HepG2 (cell line): ENCODE results near the gene PLPP3. TPM values are rescaled to one million over a fixed set of nuclear protein-coding genes. Genes with fewer than 3 reads are reported as not detected.

Source experiments
- ATAC-seq: fragments of 200-7000 bp; cut with Tn5 transposase; 3 replicates; pipeline ENCODE4 v1.9.1; 2020; ENCODE audit warnings: mild to moderate bottlenecking, moderate library complexity
- BruUV-seq: library from RNA; stranded (reverse); fragments of 400-500 nt; replicated peaks from 2 replicates; lab custom pipeline; 2021; lab: Mats Ljungman, UMichigan
- CTCF ChIA-PET: fragments of 300-600 bp; formaldehyde crosslinking; extraction: SDS; loops from one replicate; lab custom pipeline; 2021; ENCODE audit warnings: low total read pairs, inconsistent platforms, low intra/inter-chr PET ratio; lab: Yijun Ruan, JAX
- POLR2A ChIA-PET: fragments of 350-600 bp; sonication (Branson Sonifier 250); formaldehyde crosslinking; loops from one replicate; lab custom pipeline; 2020; ENCODE audit warnings: antibody characterized with exemption, inconsistent platforms; lab: Yijun Ruan, JAX
- DNase-seq: peaks from one replicate; pipeline ENCODE4 v3.0.0-alpha.2; 2015; ENCODE audit warnings: low spot score
- FAIRE-seq: peaks from 3 replicates; lab custom pipeline; 2011; peaks lifted over from hg19 to GRCh38; lab: Jason Lieb, UNC
- H2AFZ ChIP-seq: one replicate; pipeline ENCODE4 v1.6.1; 2011; ENCODE audit warnings: low read length, inconsistent platforms
- H3K27ac ChIP-seq: fragments of 300-600 bp; 3 replicates; pipeline ENCODE4 v1.8.0; 2011; ENCODE audit warnings: mixed run types, mild to moderate bottlenecking, mixed read lengths, low read length, inconsistent platforms; ENCODE audit not compliant: insufficient read depth; ENCODE audit errors: extremely low read length
- H3K27me3 ChIP-seq, 2 experiments: fragments of 200-600 bp in 1 of 2; 2 replicates in 1 of 2; 3 replicates in 1 of 2; pipeline versions ENCODE4 v1.6.0 to v1.8.0; 2011; ENCODE audit warnings: low read length in 2 of 2, mild to moderate bottlenecking in 2 of 2, moderate library complexity in 2 of 2, inconsistent platforms in 1 of 2; ENCODE audit not compliant: insufficient read depth in 2 of 2, control insufficient read depth in 1 of 2
- H3K36me3 ChIP-seq, 2 experiments: fragments of 200-600 bp in 1 of 2; replicated peaks in 1 of 2; 2 replicates in 1 of 2; 3 replicates in 1 of 2; pipeline versions ENCODE4 v1.5.1 to v1.8.0; 2011; ENCODE audit warnings: low read length in 2 of 2, inconsistent platforms in 1 of 2; ENCODE audit not compliant: insufficient read depth in 2 of 2, control insufficient read depth in 1 of 2
- H3K4me1 ChIP-seq: 2 replicates; pipeline ENCODE4 v1.5.1; 2012; ENCODE audit warnings: low read length, inconsistent platforms; ENCODE audit not compliant: insufficient read depth
- H3K4me2 ChIP-seq: 2 replicates; pipeline ENCODE4 v1.6.0; 2011; ENCODE audit warnings: low read depth, low read length, inconsistent platforms
- H3K4me3 ChIP-seq, 3 experiments: fragments of 200-600 bp in 1 of 3; sonication (generic), shearing (Covaris generic) in 1 of 3; replicated peaks in 1 of 3; 2 replicates each; pipeline ENCODE4 v1.5.1; 2011 to 2016; ENCODE audit warnings: low read length in 3 of 3, inconsistent platforms in 2 of 3, low read depth in 2 of 3, mild to moderate bottlenecking in 2 of 3, control low read depth in 1 of 3, mixed read lengths in 1 of 3; ENCODE audit not compliant: insufficient read depth in 1 of 3
- H3K79me2 ChIP-seq: one replicate; pipeline ENCODE4 v1.6.1; 2011; ENCODE audit warnings: low read length, inconsistent platforms; ENCODE audit not compliant: insufficient read depth
- H3K9ac ChIP-seq: 2 replicates; pipeline ENCODE4 v1.6.0; 2011; ENCODE audit warnings: mild to moderate bottlenecking, low read depth, low read length, inconsistent platforms; ENCODE audit not compliant: insufficient read depth
- H3K9me3 ChIP-seq: 2 replicates; pipeline ENCODE4 v1.5.1; 2012; ENCODE audit warnings: mild to moderate bottlenecking, low read length
- H4K20me1 ChIP-seq: 2 replicates; pipeline ENCODE4 v1.6.0; 2011; ENCODE audit warnings: inconsistent platforms, mild to moderate bottlenecking, low read length, moderate library complexity; ENCODE audit not compliant: insufficient read depth
- DMAP1 ChIP-seq: IDR thresholded peaks from 2 replicates; pipeline ENCODE4 v1.6.1; 2016
- DNMT3B ChIP-seq: conservative IDR thresholded peaks from 2 replicates; pipeline ENCODE4 v1.6.1; 2016; ENCODE audit warnings: missing biosample characterization, control low read depth
- KDM1A ChIP-seq: IDR thresholded peaks from 2 replicates; pipeline ENCODE4 v1.6.1; 2016; ENCODE audit warnings: missing compliant biosample characterization
- SETDB1 ChIP-seq: sonication (generic); formaldehyde crosslinking; IDR thresholded peaks from 2 replicates; pipeline ENCODE4 v1.5.1; 2020; ENCODE audit warnings: missing genetic modification reagents, mild to moderate bottlenecking, borderline replicate concordance
- TFE3 ChIP-seq: IDR thresholded peaks from 2 replicates; pipeline ENCODE4 v1.6.1; 2016
- ZFP37 ChIP-seq: sonication (generic); formaldehyde crosslinking; IDR thresholded peaks from 2 replicates; pipeline ENCODE4 v1.4.0; 2020; ENCODE audit warnings: missing genetic modification reagents, borderline replicate concordance
- ZMYM3 ChIP-seq: sonication (generic); formaldehyde crosslinking; IDR thresholded peaks from 2 replicates; pipeline ENCODE4 v1.5.1; 2020; ENCODE audit warnings: mild to moderate bottlenecking, missing genetic modification reagents
- ZNF280B ChIP-seq: sonication (generic); formaldehyde crosslinking; IDR thresholded peaks from 2 replicates; pipeline ENCODE4 v1.5.0; 2020; ENCODE audit warnings: missing genetic modification reagents, mild to moderate bottlenecking, borderline replicate concordance
- ZNF704 ChIP-seq: sonication (generic); formaldehyde crosslinking; IDR thresholded peaks from 2 replicates; pipeline ENCODE4 v1.8.1; 2023; ENCODE audit warnings: mild to moderate bottlenecking, inconsistent platforms, moderate library complexity, missing genetic modification reagents, borderline replicate concordance
- ZNF720 ChIP-seq: sonication (generic); formaldehyde crosslinking; IDR thresholded peaks from 2 replicates; pipeline ENCODE4 v1.4.0; 2020; ENCODE audit warnings: missing genetic modification reagents
- ZNF841 ChIP-seq: sonication (generic); formaldehyde crosslinking; IDR thresholded peaks from 2 replicates; pipeline ENCODE4 v1.8.1; 2023; ENCODE audit warnings: missing genetic modification reagents, borderline replicate concordance
- ZSCAN22 ChIP-seq: sonication (generic); formaldehyde crosslinking; IDR thresholded peaks from 2 replicates; pipeline ENCODE4 v1.4.0; 2020; ENCODE audit warnings: mild to moderate bottlenecking, missing genetic modification reagents
- WGBS: methylation state at CpG from one replicate; pipeline ENCODE4 v1.1.6; 2017; ENCODE audit warnings: low lambda C conversion rate; 5-methylcytosine and 5-hydroxymethylcytosine counted together
- in situ Hi-C: cut with HindIII; loops from 2 replicates; pipeline ENCODE4 v1.10.0; 2017; ENCODE audit warnings: low pct_unique_long_range_greater_than_20kb; ENCODE audit not compliant: extremely low pct_ligation_motif_present
- intact Hi-C: fragments of 100-400 bp; cut with micrococcal nuclease; formaldehyde crosslinking; loops from one replicate; pipeline ENCODE4 v1.10.0; 2022; ENCODE audit not compliant: unreplicated experiment
- polyA plus RNA-seq, 8 experiments: library from polyadenylated mRNA; depleted of rRNA in 3 of 8; stranded (reverse) in 7 of 8; unstranded in 1 of 8; fragments of >200 nt; fragmentation: Illumina TruSeq in 4 of 8; extraction: Trizol in 4 of 8; gene quantifications; 2 replicates each; pipeline versions ENCODE4 v1.2.1 to v1.2.3, GENCODE V29; 2011 to 2016; ENCODE audit warnings: low read depth in 4 of 8, missing spikeins in 1 of 8, mixed read lengths in 1 of 8; ENCODE audit not compliant: insufficient read depth in 1 of 8
- total RNA-seq, 5 experiments: library from RNA; depleted of rRNA; stranded (reverse); fragments of >200 nt; fragmentation: Illumina TruSeq; extraction: Trizol; gene quantifications; 2 replicates each; pipeline ENCODE4 v1.2.3, GENCODE V29; 2016; ENCODE audit warnings: low read depth in 1 of 5
- TF ChIP-seq, protein P1 (sequence below): sonication (generic); formaldehyde crosslinking; IDR thresholded peaks from 2 replicates; pipeline ENCODE4 v1.9.0; 2021; ENCODE audit warnings: missing genetic modification reagents, mild to moderate bottlenecking, borderline replicate concordance
- TF ChIP-seq, protein P2 (sequence below): sonication (generic); formaldehyde crosslinking; IDR thresholded peaks from 2 replicates; pipeline ENCODE4 v1.5.1; 2020; ENCODE audit warnings: missing genetic modification reagents, mild to moderate bottlenecking, borderline replicate concordance

The PLPP3 gene
- total and polyA plus RNA-seq, 2 of the 13 experiments (the other 11 are each of a cell fraction or from before 2014, with no cell fraction given) = 49.7 to 65.8 TPM

GRCh38 chr1:56571448-56571847 is 7.9 kb downstream of the PLPP3 start (continued):
- TF ChIP-seq ZNF704 (CRISPR knock-in tag) (no peak), TFE3 (CRISPR knock-in tag) (no peak)

- H3K9me3 ChIP-seq = no peaks in the 10 kb centered on the region
- H3K4me2 ChIP-seq = peak overlapping the region; percentile 10
- no peak overlapping the region for H3K9ac ChIP-seq
- no peak for FAIRE-seq
- in situ Hi-C loops (loop anchor here (5.0 kb wide), 2 partner anchors 64 to 154 kb away; no protein-coding TSS in a partner anchor), intact Hi-C loops (no loop called here)
- peak overlapping the region; percentile 15 for H3K27ac ChIP-seq
- no peak overlapping the region for H3K4me3 ChIP-seq
- no peak for DNase-seq
- no peak for ATAC-seq
- peaks cover 97% of the 10 kb centered on the region for H3K79me2 ChIP-seq
- H4K20me1 ChIP-seq = peaks cover 11% of the 10 kb centered on the region
- 93% methylated on average over 5 of the region's 5 CpGs for WGBS
- POLR2A ChIA-PET = interaction anchor here (0.6 to 1.3 kb wide), 2 partner anchors 29 to 77 kb away, joined by 3 read pairs; no protein-coding TSS in a partner anchor
- BruUV-seq = no TSS peak
- no peak overlapping the region for H2AFZ ChIP-seq
- CTCF ChIA-PET = no interaction called here
- peaks cover 98% of the 10 kb centered on the region for H3K4me1 ChIP-seq
- H3K36me3 ChIP-seq = peaks cover 0 to 1% of the 10 kb centered on the region in 2 experiments; a peak in 1 of 5 replicates
- no peaks in the 10 kb centered on the region for H3K27me3 ChIP-seq
- TF ChIP-seq SETDB1 (CRISPR knock-in tag) = no peak
- TF ChIP-seq ZNF280B (CRISPR knock-in tag) = no peak
- peak; percentile 11; the same call in 1 of the 2 replicates for TF ChIP-seq KDM1A (CRISPR knock-in tag)
- TF ChIP-seq DNMT3B (CRISPR knock-in tag) = no peak
- TF ChIP-seq, protein P1, sequence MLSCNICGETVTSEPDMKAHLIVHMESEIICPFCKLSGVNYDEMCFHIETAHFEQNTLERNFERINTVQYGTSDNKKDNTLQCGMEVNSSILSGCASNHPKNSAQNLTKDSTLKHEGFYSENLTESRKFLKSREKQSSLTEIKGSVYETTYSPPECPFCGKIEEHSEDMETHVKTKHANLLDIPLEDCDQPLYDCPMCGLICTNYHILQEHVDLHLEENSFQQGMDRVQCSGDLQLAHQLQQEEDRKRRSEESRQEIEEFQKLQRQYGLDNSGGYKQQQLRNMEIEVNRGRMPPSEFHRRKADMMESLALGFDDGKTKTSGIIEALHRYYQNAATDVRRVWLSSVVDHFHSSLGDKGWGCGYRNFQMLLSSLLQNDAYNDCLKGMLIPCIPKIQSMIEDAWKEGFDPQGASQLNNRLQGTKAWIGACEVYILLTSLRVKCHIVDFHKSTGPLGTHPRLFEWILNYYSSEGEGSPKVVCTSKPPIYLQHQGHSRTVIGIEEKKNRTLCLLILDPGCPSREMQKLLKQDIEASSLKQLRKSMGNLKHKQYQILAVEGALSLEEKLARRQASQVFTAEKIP (CRISPR knock-in tag) = no peak
- TF ChIP-seq DMAP1 = no peak
- TF ChIP-seq ZSCAN22 (CRISPR knock-in tag) = no peak
- TF ChIP-seq, protein P2, sequence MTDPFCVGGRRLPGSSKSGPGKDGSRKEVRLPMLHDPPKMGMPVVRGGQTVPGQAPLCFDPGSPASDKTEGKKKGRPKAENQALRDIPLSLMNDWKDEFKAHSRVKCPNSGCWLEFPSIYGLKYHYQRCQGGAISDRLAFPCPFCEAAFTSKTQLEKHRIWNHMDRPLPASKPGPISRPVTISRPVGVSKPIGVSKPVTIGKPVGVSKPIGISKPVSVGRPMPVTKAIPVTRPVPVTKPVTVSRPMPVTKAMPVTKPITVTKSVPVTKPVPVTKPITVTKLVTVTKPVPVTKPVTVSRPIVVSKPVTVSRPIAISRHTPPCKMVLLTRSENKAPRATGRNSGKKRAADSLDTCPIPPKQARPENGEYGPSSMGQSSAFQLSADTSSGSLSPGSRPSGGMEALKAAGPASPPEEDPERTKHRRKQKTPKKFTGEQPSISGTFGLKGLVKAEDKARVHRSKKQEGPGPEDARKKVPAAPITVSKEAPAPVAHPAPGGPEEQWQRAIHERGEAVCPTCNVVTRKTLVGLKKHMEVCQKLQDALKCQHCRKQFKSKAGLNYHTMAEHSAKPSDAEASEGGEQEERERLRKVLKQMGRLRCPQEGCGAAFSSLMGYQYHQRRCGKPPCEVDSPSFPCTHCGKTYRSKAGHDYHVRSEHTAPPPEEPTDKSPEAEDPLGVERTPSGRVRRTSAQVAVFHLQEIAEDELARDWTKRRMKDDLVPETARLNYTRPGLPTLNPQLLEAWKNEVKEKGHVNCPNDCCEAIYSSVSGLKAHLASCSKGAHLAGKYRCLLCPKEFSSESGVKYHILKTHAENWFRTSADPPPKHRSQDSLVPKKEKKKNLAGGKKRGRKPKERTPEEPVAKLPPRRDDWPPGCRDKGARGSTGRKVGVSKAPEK = no peak
- TF ChIP-seq ZNF841 (CRISPR knock-in tag) = no peak
- no peak for TF ChIP-seq ZFP37 (CRISPR knock-in tag)
- no peak for TF ChIP-seq ZNF720 (CRISPR knock-in tag)
- peak; percentile 57 for TF ChIP-seq ZMYM3 (CRISPR knock-in tag)
Observed at GRCh38 chr1:56570924-56571372, 8.4 kb downstream of the PLPP3 start.
